GM18868 (cell line): ENCODE measurements around the gene C1QB.

ENCODE experiments used
- ATAC-seq: cut with Tn5 transposase; IDR thresholded peaks from one replicate; pipeline ENCODE4 v1.9.1; 2021; ENCODE audit warnings: mild to moderate bottlenecking, moderate library complexity; ENCODE audit not compliant: unreplicated experiment

The C1QB gene, protein sequence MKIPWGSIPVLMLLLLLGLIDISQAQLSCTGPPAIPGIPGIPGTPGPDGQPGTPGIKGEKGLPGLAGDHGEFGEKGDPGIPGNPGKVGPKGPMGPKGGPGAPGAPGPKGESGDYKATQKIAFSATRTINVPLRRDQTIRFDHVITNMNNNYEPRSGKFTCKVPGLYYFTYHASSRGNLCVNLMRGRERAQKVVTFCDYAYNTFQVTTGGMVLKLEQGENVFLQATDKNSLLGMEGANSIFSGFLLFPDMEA

DNA sequence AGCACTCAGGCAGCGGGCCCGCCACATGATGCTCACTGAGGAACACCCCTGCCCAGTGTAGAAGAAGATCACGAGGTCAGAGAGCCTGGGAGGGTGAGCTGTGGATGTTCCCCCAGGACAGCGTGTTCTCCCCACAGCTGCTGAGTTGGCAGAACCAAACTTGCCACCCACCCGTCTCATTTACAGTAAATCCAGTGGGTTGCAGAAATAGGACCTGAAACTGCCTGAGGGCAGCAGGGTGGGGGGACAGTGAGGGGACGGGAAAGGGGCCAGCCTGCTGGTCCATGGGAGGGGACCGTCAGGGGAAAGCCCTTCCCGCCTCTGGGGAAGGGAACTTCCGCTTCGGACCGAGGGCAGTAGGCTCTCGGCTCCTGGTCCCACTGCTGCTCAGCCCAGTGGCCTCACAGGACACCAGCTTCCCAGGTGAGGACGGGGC lies at the start of gene C1QB:
TSS of gene C1QB (plus strand) at position 356 of the 436 bp plus-strand sequence. CDS start 6,227 bp downstream, outside the sequence.
- ATAC-seq, result no peak

DNA sequence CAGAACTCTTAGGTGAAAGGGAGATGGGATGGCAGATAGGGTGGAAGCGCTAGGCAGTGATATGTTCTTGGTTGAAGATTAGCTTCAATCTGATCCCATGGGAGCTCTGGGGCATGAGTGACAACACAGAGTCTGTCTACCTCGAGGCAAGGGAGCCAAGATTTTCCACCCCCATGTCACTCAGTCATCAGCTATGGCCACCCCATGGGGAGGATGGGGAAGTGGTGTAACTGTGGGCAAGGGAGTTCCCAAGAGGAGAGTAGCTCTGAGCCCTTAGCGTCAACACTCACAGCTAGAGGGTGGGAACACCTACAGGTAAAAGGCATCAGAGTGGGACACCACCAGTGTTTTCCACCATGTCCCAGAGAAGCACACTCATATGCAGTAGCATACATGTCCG lies 46.9 kb upstream of the C1QB start:
- ATAC-seq, result no peak

GRCh38 chr1:22607154-22607553 lies 45.9 kb upstream of the C1QB start:
- ATAC-seq, result no peak

GRCh38 chr1:22608361-22608760 lies 44.7 kb upstream of the C1QB start:
- no peak for ATAC-seq

DNA sequence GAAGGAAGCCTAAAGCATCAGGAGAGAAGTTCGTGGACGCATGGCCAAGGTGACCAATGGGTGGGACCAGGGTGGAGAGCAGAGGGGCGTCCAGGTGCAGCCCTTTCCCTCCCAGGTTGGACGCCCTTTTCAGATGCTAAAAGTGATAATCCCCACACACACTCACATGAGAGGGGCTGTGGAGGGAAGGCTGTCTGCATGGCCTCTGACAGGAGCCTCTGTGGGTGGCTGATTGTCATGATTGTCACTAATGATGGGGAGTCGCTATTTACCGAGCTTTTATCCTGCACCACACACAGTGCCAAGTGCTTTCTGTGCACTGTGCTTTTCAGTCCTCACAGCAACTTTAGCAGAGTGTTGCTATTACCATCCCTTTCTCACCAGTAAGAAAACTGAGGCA lies 43.7 kb upstream of the C1QB start:
- no peak for ATAC-seq

- ATAC-seq, result no peak
Measured at GRCh38 chr1:22611530-22611947, 41.5 kb upstream of the C1QB start.

DNA sequence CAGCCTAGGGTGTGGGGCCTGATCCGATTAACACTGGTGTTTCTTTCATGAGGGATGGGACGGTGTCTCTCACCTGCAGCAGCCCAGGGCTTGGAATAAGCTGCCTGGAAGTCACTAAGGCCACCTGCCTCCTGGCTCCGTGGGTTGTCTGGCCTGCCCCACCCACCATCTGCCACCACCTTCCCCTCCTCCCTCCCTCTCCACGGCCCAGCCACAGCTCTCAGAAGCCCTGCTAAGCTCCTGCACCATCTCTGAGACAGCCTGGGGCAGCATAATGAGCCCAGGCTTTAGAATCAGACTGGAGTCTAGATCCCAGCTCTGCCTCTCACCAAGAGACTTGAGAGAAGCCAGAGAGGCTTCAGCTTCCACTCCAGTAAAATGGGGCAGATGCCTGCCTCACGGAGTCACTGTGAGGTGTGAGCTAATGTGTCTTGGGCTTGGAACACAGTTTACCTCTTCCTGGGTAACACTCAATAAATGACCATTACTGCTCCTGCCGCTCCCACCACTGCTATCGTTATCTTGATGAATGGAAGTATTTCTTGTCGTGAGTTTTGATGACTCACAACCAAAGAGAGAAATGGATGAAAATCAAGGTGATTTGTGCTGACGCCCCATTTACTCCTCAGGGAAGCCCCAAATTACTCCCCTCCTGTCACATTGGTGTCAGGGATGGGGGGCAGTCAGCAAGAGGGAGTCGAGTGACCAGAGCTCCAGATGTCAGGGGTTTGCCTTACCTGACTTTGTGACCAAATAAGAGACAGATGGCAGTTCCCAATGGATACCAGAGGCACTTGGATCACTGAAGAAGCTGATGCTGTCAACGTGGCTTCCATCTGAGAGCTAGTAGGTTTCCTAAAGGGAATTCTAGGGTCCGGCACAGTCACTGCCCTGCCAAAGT lies 40.1 kb upstream of the C1QB start:
- ATAC-seq, result no peak

DNA sequence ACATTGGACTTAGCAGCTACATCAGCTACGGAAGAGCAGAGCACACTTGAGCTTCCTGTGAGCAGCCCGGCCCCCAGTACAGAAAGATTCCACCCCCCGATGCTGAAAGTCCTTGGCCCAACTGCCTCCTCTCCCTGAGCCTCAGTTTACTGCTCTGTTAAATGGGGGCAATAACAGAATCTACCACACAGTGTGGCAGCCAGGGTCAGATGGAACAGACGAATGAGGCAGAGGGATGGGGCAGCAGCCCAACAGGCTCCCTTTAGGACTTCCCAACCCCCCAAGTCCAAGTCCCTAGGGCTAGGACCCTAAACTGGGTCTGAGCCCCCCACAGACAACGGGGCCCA lies 39.5 kb upstream of the C1QB start:
- no peak for ATAC-seq

GRCh38 chr1:22613951-22614350 lies 39.1 kb upstream of the C1QB start:
- no peak for ATAC-seq

DNA sequence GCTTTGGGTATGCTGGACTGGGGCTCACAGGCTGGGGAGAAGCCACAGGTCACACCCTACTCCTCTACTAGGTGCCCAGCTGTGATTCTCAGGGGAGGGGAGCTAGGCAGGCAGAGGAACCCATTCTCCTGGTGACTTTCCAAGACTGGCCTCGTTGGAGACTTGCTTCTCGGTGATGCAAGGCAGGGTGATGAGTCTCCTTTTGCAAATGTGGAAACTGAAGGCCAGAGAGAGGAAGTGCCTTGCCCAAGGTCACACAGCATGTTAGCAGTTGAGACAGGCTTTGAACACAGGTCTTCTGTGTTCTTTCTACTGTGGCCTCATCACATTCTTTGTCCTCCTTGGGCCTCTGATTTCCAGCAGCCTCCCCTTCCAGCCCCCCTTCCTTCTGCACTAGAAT lies 37.1 kb upstream of the C1QB start:
- no peak for ATAC-seq

GRCh38 chr1:22616571-22616970 lies 36.5 kb upstream of the C1QB start:
- no peak for ATAC-seq

DNA sequence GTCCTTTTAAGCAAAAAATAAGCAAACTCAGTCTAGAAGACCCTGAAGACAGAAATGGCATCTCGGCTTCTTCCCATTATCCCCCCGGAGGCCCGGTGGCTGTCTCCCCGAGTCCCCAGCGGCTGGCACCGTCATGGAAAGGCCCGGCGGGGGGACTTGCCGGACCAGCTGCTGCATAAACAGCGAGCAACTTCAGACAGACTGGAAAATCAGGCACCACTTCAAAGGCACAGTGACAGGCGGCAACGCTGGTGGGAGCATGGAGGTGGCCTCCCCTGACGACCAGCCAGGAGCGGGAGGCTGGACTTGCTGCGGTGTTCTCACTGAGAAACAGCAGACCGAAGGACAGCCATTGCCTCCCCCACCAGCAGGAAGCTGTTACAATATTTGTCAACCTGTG lies 35.0 kb upstream of the C1QB start:
- no peak for ATAC-seq

- ATAC-seq, result no peak
Measured at GRCh38 chr1:22619252-22619651, 33.8 kb upstream of the C1QB start.

DNA sequence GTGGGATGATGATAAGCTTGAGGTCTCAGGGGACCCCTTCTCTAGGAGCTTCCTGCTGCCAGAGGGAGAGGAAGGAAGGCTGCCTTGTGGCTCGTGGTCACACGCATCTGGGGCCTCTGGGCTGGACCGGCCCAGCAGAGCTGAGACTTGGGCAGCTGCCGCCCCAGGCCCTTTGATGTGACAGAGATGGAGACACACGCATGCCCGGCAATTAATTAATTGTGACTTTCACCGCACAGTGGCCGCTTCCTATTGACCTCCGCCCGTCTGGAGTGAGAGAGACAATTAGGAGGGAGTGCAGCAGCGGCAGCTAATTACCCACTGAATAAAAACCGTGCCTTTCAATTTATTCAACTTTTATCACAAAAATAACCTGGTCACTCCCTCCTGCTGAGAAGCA lies 33.2 kb upstream of the C1QB start:
- ATAC-seq, result no peak

DNA sequence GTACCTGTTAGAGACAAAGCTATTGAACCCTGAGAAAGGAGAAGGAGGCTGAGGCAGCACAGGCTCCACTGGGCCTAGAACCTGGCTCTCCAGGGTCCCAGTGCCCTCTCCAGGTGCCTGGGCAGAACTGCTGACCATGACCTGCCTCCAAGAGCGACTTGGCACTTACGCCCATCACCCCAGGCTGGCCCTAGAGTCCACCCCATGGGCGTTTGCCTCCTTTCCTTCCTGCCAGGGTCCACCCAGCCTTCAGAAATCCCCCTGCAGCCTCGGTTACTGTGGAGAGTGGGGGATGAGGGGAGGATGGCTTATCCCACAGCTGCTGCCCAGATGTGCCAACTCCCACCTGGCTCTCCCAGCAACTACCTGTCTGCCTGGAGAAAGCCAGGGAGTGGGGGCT lies 31.3 kb upstream of the C1QB start:
- no peak for ATAC-seq

- no peak for ATAC-seq
Measured at GRCh38 chr1:22625262-22625925, 27.6 kb upstream of the C1QB start.

- ATAC-seq, result no peak
Measured at GRCh38 chr1:22626237-22627157, 26.5 kb upstream of the C1QB start.

- no peak for ATAC-seq
Measured at GRCh38 chr1:22627331-22627730, 25.7 kb upstream of the C1QB start.

GRCh38 chr1:22628698-22629444 lies 24.2 kb upstream of the C1QB start:
- ATAC-seq, result no peak

- ATAC-seq, result no peak
Measured at GRCh38 chr1:22629886-22630285, 23.1 kb upstream of the C1QB start.
